Astrocyte of the cerebellum (primary cell): ENCODE measurements around the gene ZNF280B.

Experiments
- DNase-seq: peaks from one replicate; pipeline ENCODE4 v3.0.0-alpha.2; 2011; ENCODE audit warnings: low read depth
- H3K4me3 ChIP-seq: 2 replicates; pipeline ENCODE4 v1.5.1; 2011; ENCODE audit warnings: mild to moderate bottlenecking, low read depth, low read length, moderate library complexity
- in situ Hi-C: cut with HindIII; loops from 2 replicates; pipeline ENCODE4 v1.10.0; 2017; ENCODE audit warnings: low sequenced_read_pairs
- TF ChIP-seq, protein P1 (sequence below): IDR thresholded peaks from 2 replicates; pipeline ENCODE4 v1.5.1; 2012; ENCODE audit warnings: low read length, low read depth, moderate library complexity, mild to moderate bottlenecking; ENCODE audit errors: missing control alignments

ZNF280B gene

GRCh38 chr22:22461583-22461982, 47.0 kb downstream of the ZNF280B start:
- in situ Hi-C loops, result no loop called here
- DNase-seq, result no peak
- TF ChIP-seq, protein P1, sequence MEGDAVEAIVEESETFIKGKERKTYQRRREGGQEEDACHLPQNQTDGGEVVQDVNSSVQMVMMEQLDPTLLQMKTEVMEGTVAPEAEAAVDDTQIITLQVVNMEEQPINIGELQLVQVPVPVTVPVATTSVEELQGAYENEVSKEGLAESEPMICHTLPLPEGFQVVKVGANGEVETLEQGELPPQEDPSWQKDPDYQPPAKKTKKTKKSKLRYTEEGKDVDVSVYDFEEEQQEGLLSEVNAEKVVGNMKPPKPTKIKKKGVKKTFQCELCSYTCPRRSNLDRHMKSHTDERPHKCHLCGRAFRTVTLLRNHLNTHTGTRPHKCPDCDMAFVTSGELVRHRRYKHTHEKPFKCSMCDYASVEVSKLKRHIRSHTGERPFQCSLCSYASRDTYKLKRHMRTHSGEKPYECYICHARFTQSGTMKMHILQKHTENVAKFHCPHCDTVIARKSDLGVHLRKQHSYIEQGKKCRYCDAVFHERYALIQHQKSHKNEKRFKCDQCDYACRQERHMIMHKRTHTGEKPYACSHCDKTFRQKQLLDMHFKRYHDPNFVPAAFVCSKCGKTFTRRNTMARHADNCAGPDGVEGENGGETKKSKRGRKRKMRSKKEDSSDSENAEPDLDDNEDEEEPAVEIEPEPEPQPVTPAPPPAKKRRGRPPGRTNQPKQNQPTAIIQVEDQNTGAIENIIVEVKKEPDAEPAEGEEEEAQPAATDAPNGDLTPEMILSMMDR, result no peak
- H3K4me3 ChIP-seq, result no peak overlapping the region

GRCh38 chr22:22461111-22461510, 47.4 kb downstream of the ZNF280B start:
- in situ Hi-C loops, result no loop called here
- DNase-seq, result no peak
- H3K4me3 ChIP-seq, result no peak overlapping the region
- TF ChIP-seq, protein P1, result no peak

DNA sequence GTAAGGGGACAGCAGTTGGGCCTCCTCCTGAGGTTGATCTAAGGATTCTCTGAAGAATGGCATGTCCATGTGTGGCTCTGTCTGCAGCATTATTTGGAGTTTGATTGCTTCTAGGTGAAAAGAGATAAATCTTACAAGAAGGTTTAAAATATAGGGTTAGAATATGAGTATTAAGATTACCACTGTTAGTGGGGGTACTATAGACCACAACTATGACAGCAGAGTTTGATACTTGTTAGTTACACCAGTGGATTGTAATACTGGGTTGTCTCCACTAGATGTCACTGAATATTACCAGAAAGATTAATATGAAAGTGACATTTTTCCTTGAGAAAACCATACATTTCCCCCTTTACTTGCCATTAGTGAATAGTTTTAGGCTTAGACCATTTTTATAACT, 47.9 kb downstream of the ZNF280B start:
- in situ Hi-C loops, result no loop called here
- H3K4me3 ChIP-seq, result no peak overlapping the region
- TF ChIP-seq, protein P1, result no peak
- DNase-seq, result no peak

DNA sequence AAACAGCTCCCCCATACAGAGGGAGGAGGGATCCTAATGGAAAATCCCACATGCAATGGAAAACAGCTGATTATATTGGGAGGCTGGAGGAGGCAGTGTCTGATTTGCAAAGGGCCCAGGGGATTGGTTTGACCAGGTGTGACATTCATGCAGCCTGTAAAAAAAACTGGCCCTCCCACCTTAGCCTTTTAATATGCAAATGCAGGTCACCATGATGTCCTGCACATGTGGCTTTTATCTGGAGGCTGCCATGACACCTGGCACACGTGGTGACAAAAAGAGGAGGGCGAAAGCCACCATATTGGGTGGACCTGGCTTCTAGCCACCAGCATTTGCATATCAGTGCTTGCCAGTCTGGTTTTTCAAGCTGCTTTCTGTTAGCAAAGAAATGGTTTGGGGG, 48.5 kb downstream of the ZNF280B start:
- DNase-seq, result no peak
- no peak overlapping the region for H3K4me3 ChIP-seq
- in situ Hi-C loops, result no loop called here
- TF ChIP-seq, protein P1, result no peak

GRCh38 chr22:22458896-22459588, 49.5 kb downstream of the ZNF280B start:
- no peak for DNase-seq
- in situ Hi-C loops, result no loop called here
- no peak overlapping the region for H3K4me3 ChIP-seq
- TF ChIP-seq, protein P1, result no peak

DNA sequence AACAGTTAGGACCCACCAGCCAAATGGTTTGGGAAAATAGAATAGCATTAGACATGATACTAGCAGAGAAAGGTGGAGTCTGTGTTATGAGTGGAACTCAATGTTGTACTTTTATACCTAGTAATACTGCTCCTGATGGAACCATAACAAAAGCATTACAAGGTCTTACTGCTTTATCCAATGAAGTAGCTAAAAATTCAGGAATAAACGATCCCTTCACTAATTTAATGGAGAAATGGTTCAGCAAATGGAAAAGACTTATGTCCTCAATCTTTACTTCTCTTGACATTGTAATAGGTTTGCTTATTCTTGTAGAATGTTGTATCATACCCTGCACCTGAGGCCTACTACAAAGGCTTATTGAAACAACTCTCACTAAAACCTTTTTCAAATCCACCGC, 50.2 kb downstream of the ZNF280B start:
- TF ChIP-seq, protein P1, result no peak

More for the DNA sequence above, 50.2 kb downstream of the ZNF280B start:
- H3K4me3 ChIP-seq, result no peak overlapping the region
- DNase-seq, result no peak
- in situ Hi-C loops, result no loop called here
